SU-DHL-6 (cell line): ENCODE data around the gene EME2.

ENCODE experiments used
- EZH2phosphoT487 ChIP-seq: fragments of 200-600 bp; sonication (generic), shearing (Covaris generic); conservative IDR thresholded peaks from 2 replicates; pipeline ENCODE4 v1.6.1; 2018; ENCODE audit warnings: mild to moderate bottlenecking, antibody characterized with exemption, low read length, moderate library complexity, mixed read lengths
- TF ChIP-seq, protein P1 (sequence below): fragments of 200-600 bp; sonication (generic); IDR thresholded peaks from one replicate; pipeline ENCODE4 v1.5.1; 2017; ENCODE audit warnings: antibody characterized with exemption, mild to moderate bottlenecking, low read length, moderate library complexity; ENCODE audit not compliant: insufficient read depth, poor library complexity, severe bottlenecking

DNA sequence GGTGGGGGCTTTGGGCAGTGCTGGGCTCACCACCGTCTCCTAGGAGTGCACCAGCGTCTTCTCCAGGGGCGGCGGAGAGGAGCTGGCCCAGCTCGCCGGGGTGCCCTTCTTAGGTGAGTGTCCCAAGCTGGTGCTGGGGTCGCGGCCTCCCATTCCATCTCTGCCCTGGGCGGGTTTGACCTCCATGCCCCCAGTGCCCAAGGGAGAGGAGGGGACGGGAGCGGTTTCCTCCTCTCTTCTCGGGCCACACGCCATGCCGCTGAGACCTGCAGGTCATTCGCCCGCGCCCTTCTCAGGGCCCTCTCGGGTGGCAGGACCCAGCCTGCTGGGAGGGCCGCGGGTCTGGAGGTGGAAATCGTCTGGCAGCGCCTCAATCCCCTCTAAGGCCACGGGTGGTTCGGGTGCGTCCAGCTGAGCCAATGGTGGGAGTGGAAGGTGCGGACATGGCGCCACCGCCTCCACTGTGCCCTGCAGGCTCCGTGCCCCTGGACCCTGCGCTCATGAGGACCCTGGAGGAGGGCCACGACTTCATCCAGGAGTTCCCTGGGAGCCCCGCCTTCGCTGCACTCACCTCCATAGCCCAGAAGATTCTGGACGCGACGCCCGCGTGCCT, 15.6 kb downstream of the EME2 start:
- TF ChIP-seq, protein P1, sequence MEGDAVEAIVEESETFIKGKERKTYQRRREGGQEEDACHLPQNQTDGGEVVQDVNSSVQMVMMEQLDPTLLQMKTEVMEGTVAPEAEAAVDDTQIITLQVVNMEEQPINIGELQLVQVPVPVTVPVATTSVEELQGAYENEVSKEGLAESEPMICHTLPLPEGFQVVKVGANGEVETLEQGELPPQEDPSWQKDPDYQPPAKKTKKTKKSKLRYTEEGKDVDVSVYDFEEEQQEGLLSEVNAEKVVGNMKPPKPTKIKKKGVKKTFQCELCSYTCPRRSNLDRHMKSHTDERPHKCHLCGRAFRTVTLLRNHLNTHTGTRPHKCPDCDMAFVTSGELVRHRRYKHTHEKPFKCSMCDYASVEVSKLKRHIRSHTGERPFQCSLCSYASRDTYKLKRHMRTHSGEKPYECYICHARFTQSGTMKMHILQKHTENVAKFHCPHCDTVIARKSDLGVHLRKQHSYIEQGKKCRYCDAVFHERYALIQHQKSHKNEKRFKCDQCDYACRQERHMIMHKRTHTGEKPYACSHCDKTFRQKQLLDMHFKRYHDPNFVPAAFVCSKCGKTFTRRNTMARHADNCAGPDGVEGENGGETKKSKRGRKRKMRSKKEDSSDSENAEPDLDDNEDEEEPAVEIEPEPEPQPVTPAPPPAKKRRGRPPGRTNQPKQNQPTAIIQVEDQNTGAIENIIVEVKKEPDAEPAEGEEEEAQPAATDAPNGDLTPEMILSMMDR, result no peak
- TF ChIP-seq EZH2phosphoT487, result no peak
